SK-N-SH (cell line): ENCODE measurements around the gene RCOR3. TPM values are rescaled to one million over a fixed set of nuclear protein-coding genes. Genes with fewer than 3 reads are reported as not detected.

ENCODE experiments used
- CTCF ChIA-PET: fragments of 300-600, 350-600 bp; formaldehyde crosslinking; extraction: SDS; loops from one replicate; lab custom pipeline; 2021; lab: Yijun Ruan, JAX
- POLR2A ChIA-PET: fragments of 350-600 bp; sonication (Branson Sonifier 250); formaldehyde crosslinking; extraction: SDS; loops from one replicate; lab custom pipeline; 2020; ENCODE audit warnings: antibody characterized with exemption, inconsistent platforms; lab: Yijun Ruan, JAX
- DNase-seq: peaks from one replicate; pipeline ENCODE4 v3.0.0; 2012
- H2AFZ ChIP-seq: fragments of 200-600 bp; sonication (generic); 2 replicates; pipeline ENCODE4 v1.8.1; 2016; ENCODE audit warnings: antibody characterized with exemption, mild to moderate bottlenecking, low read depth
- H3F3A ChIP-seq: fragments of 200-600 bp; sonication (generic); replicated peaks from 2 replicates; pipeline ENCODE3; 2016; ENCODE audit warnings: antibody characterized with exemption, mild to moderate bottlenecking; ENCODE audit not compliant: insufficient read depth
- H3K27ac ChIP-seq, 2 experiments: fragments of 200-500 bp in 1 of 2; fragments of 200-600 bp in 1 of 2; sonication (Bioruptor generic) in 1 of 2; sonication (generic), shearing (Covaris generic) in 1 of 2; 2 replicates each; pipeline versions ENCODE4 v1.5.1 to v1.6.1; 2014 to 2016; ENCODE audit warnings: low read depth in 2 of 2, inconsistent platforms in 1 of 2, low read length in 1 of 2, mild to moderate bottlenecking in 1 of 2, mixed read lengths in 1 of 2
- H3K27me3 ChIP-seq: fragments of 200-600 bp; sonication (generic), shearing (Covaris generic); 2 replicates; pipeline ENCODE4 v1.6.1; 2016; ENCODE audit warnings: mixed run types; ENCODE audit not compliant: insufficient read depth
- H3K36me3 ChIP-seq, 2 experiments: fragments of 200-500 bp in 1 of 2; fragments of 200-600 bp in 1 of 2; sonication (Bioruptor generic) in 1 of 2; sonication (generic) in 1 of 2; replicated peaks in 1 of 2; 2 replicates each; pipeline versions ENCODE3 to v1.5.1; 2014 to 2016; ENCODE audit warnings: low read length in 1 of 2, mild to moderate bottlenecking in 1 of 2; ENCODE audit not compliant: insufficient read depth in 2 of 2, control insufficient read depth in 1 of 2
- H3K4me1 ChIP-seq, 2 experiments: fragments of 200-500 bp in 1 of 2; fragments of 200-600 bp in 1 of 2; sonication (Bioruptor generic) in 1 of 2; sonication (generic), shearing (Covaris generic) in 1 of 2; 2 replicates each; pipeline versions ENCODE4 v1.5.1 to v1.6.1; 2014 to 2016; ENCODE audit warnings: low read depth in 1 of 2, low read length in 1 of 2, mixed run types in 1 of 2; ENCODE audit not compliant: insufficient read depth in 2 of 2, control insufficient read depth in 1 of 2
- H3K4me2 ChIP-seq: fragments of 200-600 bp; sonication (generic), shearing (Covaris generic); 2 replicates; pipeline ENCODE4 v1.6.1; 2017; ENCODE audit warnings: mixed run types
- H3K4me3 ChIP-seq, 2 experiments: fragments of 200-500 bp in 1 of 2; fragments of 200-600 bp in 1 of 2; sonication (Bioruptor generic) in 1 of 2; sonication (generic), shearing (Covaris generic) in 1 of 2; 2 replicates each; pipeline versions ENCODE4 v1.5.1 to v1.8.1; 2014 to 2016; ENCODE audit warnings: low read depth in 2 of 2, inconsistent platforms in 1 of 2, low read length in 1 of 2, mild to moderate bottlenecking in 1 of 2, mixed read lengths in 1 of 2, moderate library complexity in 1 of 2
- H3K79me2 ChIP-seq: fragments of 200-600 bp; sonication (generic); 2 replicates; pipeline ENCODE4 v1.8.1; 2017; ENCODE audit warnings: mild to moderate bottlenecking; ENCODE audit not compliant: insufficient read depth
- H3K9ac ChIP-seq: fragments of 200-600 bp; sonication (generic); 2 replicates; pipeline ENCODE4 v1.6.1; 2017; ENCODE audit warnings: mixed run types
- H3K9me2 ChIP-seq: fragments of 200-600 bp; sonication (generic); 2 replicates; pipeline ENCODE4 v1.6.1; 2017; ENCODE audit warnings: mixed run types
- H3K9me3 ChIP-seq: fragments of 200-600 bp; sonication (generic); 2 replicates; pipeline ENCODE4 v1.6.1; 2017; ENCODE audit warnings: mixed run types, mild to moderate bottlenecking, moderate library complexity
- H4K20me1 ChIP-seq: fragments of 200-600 bp; sonication (generic); 2 replicates; pipeline ENCODE4 v1.6.1; 2017; ENCODE audit warnings: mild to moderate bottlenecking, mixed run types; ENCODE audit not compliant: insufficient read depth
- CTCF ChIP-seq: fragments of 200-600 bp; sonication (generic); IDR thresholded peaks from 2 replicates; pipeline ENCODE4 v1.6.1; 2017; ENCODE audit warnings: antibody characterized with exemption, mild to moderate bottlenecking, moderate library complexity
- EP300 ChIP-seq, 2 experiments: IDR thresholded peaks; 2 replicates each; pipeline versions ENCODE4 v1.4.0 to v1.6.1; 2012; ENCODE audit warnings: borderline replicate concordance in 1 of 2, low read depth in 1 of 2, low read length in 1 of 2
- EZH2phosphoT487 ChIP-seq: fragments of 200-600 bp; sonication (generic); IDR thresholded peaks from 2 replicates; pipeline ENCODE4 v1.6.1; 2017; ENCODE audit warnings: low read depth, mixed run types, mild to moderate bottlenecking, antibody characterized with exemption, moderate library complexity, borderline replicate concordance
- FOSL2 ChIP-seq: IDR thresholded peaks from 2 replicates; pipeline ENCODE4 v1.4.0; 2012; ENCODE audit warnings: low read depth, mild to moderate bottlenecking, moderate library complexity, borderline replicate concordance
- FOXM1 ChIP-seq: IDR thresholded peaks from 2 replicates; pipeline ENCODE4 v1.4.0; 2012; ENCODE audit warnings: low read depth, mild to moderate bottlenecking
- GATA2 ChIP-seq: sonication (generic); formaldehyde crosslinking; IDR thresholded peaks from 2 replicates; pipeline ENCODE4 v1.5.0; 2020; ENCODE audit warnings: mild to moderate bottlenecking, missing genetic modification reagents
- JUND ChIP-seq: IDR thresholded peaks from 2 replicates; pipeline ENCODE4 v1.4.0; 2012
- MAX ChIP-seq: IDR thresholded peaks from 2 replicates; pipeline ENCODE4 v1.4.0; 2012; ENCODE audit warnings: low read depth
- NRF1 ChIP-seq: IDR thresholded peaks from 2 replicates; pipeline ENCODE4 v1.6.1; 2012; ENCODE audit warnings: low read depth, mild to moderate bottlenecking, low read length
- POLR2AphosphoS5 ChIP-seq: IDR thresholded peaks from 2 replicates; pipeline ENCODE4 v1.6.1; 2012; ENCODE audit warnings: low read depth, low read length
- RAD21 ChIP-seq: IDR thresholded peaks from 2 replicates; pipeline ENCODE4 v1.6.1; 2012; ENCODE audit warnings: mild to moderate bottlenecking, low read length
- RFX5 ChIP-seq: IDR thresholded peaks from 2 replicates; pipeline ENCODE4 v1.6.1; 2012; ENCODE audit warnings: mild to moderate bottlenecking, improper control_type of control experiment, low read length
- SIN3A ChIP-seq: IDR thresholded peaks from 2 replicates; pipeline ENCODE4 v1.6.1; 2012; ENCODE audit warnings: low read depth, mild to moderate bottlenecking, low read length, moderate library complexity, borderline replicate concordance
- SMC3 ChIP-seq: IDR thresholded peaks from 2 replicates; pipeline ENCODE4 v1.6.1; 2012; ENCODE audit warnings: low read depth, low read length, improper control_type of control experiment
- TAF1 ChIP-seq: IDR thresholded peaks from 2 replicates; pipeline ENCODE4 v1.6.1; 2012; ENCODE audit warnings: low read depth, mild to moderate bottlenecking, low read length, moderate library complexity, borderline replicate concordance
- TCF12 ChIP-seq: IDR thresholded peaks from 2 replicates; pipeline ENCODE4 v1.4.0; 2012
- TEAD4 ChIP-seq: IDR thresholded peaks from 2 replicates; pipeline ENCODE4 v1.4.0; 2012; ENCODE audit warnings: mild to moderate bottlenecking, borderline replicate concordance; ENCODE audit not compliant: insufficient read depth
- USF1 ChIP-seq: IDR thresholded peaks from 2 replicates; pipeline ENCODE4 v1.4.0; 2012; ENCODE audit warnings: low read depth, borderline replicate concordance
- WGBS: methylation state at CpG from one replicate; pipeline ENCODE4 v1.1.6; 2017; ENCODE audit warnings: low lambda C conversion rate; 5-methylcytosine and 5-hydroxymethylcytosine counted together
- polyA plus RNA-seq, 3 experiments: library from polyadenylated mRNA; depleted of rRNA; stranded (reverse); fragments of >200 nt; gene quantifications; 2 replicates each; pipeline ENCODE4 v1.2.3, GENCODE V29; 2012

Gene RCOR3
- polyA plus RNA-seq, 1 of the 3 experiments (the other 2 are of a cell fraction) = 18.7 TPM

GRCh38 chr1:211338224-211338620, 79.1 kb downstream of the RCOR3 start (continued):
- TF ChIP-seq CTCF = no peak
- no peak for TF ChIP-seq USF1

GRCh38 chr1:211339631-211340041, 80.5 kb downstream of the RCOR3 start:
- H3K4me2 ChIP-seq = no peak overlapping the region
- H3K79me2 ChIP-seq = no peaks in the 10 kb centered on the region; the same call in 1 of the 2 replicates
- ChIA-PET CTCF (interaction anchor here (0.8 to 1.5 kb wide), 4 partner anchors 12 to 175 kb away, joined by 3 to 8 read pairs (median 4); no protein-coding TSS in a partner anchor), POLR2A (no interaction called here)
- DNase-seq = no peak
- H3K4me1 ChIP-seq = peaks cover 0 to 14% of the 10 kb centered on the region in 2 experiments; a peak in 1 of 4 replicates
- no peaks in the 10 kb centered on the region for H3F3A ChIP-seq
- 93% methylated on average over 2 of the region's 6 CpGs for WGBS
- H3K27ac ChIP-seq = no peak overlapping the region
- H3K9me3 ChIP-seq = no peaks in the 10 kb centered on the region
- no peaks in the 10 kb centered on the region for H3K9me2 ChIP-seq
- no peaks in the 10 kb centered on the region for H3K36me3 ChIP-seq
- no peaks in the 10 kb centered on the region for H4K20me1 ChIP-seq
- H3K9ac ChIP-seq = no peak overlapping the region
- no peaks in the 10 kb centered on the region for H3K27me3 ChIP-seq
- H2AFZ ChIP-seq = no peak overlapping the region
- TF ChIP-seq POLR2AphosphoS5 (no peak), TEAD4 (no peak), GATA2 (no peak)
- TF ChIP-seq, all 33 proteins: peak for 0
- H3K4me3 ChIP-seq = no peak overlapping the region

GRCh38 chr1:211340622-211341507, 81.7 kb downstream of the RCOR3 start:
- no peak overlapping the region for H2AFZ ChIP-seq
- H3K36me3 ChIP-seq = no peaks in the 10 kb centered on the region
- H3K4me1 ChIP-seq = peaks cover 1 to 15% of the 10 kb centered on the region in 2 experiments; a peak in 1 of 4 replicates
- H3F3A ChIP-seq = no peaks in the 10 kb centered on the region
- ChIA-PET CTCF (interaction anchor here (1.2 to 1.4 kb wide), 2 partner anchors 17 to 174 kb away, joined by 3 to 6 read pairs; no protein-coding TSS in a partner anchor), POLR2A (no interaction called here)
- no peak overlapping the region for H3K9ac ChIP-seq
- 95% methylated on average over 10 of the region's 10 CpGs for WGBS
- no peaks in the 10 kb centered on the region for H3K9me3 ChIP-seq
- no peaks in the 10 kb centered on the region for H4K20me1 ChIP-seq
- no peaks in the 10 kb centered on the region for H3K27me3 ChIP-seq
- H3K4me2 ChIP-seq = no peak overlapping the region
- no peak for DNase-seq
- TF ChIP-seq SMC3 = no peak
- no peak for TF ChIP-seq FOSL2
- TF ChIP-seq SIN3A = no peak
- TF ChIP-seq RAD21 = no peak
- TF ChIP-seq EP300 (IDR thresholded peaks at IDR 0.05; ENCODE audit: borderline replicate concordance in 1 of 2, low read depth in 1 of 2, low read length in 1 of 2) = no peak
- TF ChIP-seq RFX5 = no peak
- no peak for TF ChIP-seq TEAD4
- no peak for TF ChIP-seq FOXM1
- TF ChIP-seq EZH2phosphoT487 = no peak
- no peak for TF ChIP-seq POLR2AphosphoS5
- no peak for TF ChIP-seq NRF1
- TF ChIP-seq TAF1 = no peak
- TF ChIP-seq JUND = no peak
- no peak for TF ChIP-seq TCF12
- no peak for TF ChIP-seq CTCF
- TF ChIP-seq MAX = no peak
- H3K9me2 ChIP-seq = no peaks in the 10 kb centered on the region
- H3K79me2 ChIP-seq = no peaks in the 10 kb centered on the region
- no peak overlapping the region for H3K27ac ChIP-seq
- no peak overlapping the region for H3K4me3 ChIP-seq
